ENCODE measurements around the gene ZBBX. TPM values are rescaled to one million over a fixed set of nuclear protein-coding genes. Genes with fewer than 3 reads are reported as not detected.

The ZBBX gene
- total RNA-seq, 1 experiment from 2014 or later: not detected

DNA sequence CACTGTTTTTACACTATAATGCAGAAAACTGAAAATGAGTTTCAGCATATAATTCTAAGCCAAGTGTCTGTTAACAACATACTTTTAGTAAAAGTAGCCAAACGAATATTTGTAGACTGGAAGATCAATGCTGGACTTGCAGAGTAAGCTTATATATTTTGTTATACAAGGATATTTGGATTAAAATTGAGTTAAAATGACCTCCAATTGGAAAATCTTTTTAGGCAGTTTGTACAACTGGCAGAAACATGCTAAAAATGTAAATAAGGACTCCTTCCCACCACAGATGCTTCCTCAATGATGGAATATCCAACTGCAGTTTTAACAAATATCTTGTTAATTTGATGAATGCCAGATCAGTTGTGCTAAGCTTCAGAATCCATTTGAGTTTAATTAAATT, 25.3 kb downstream of the ZBBX start:
- TF ChIP-seq CTCF (conservative IDR thresholded peaks at IDR 0.05; ENCODE audit: low read depth, low read length) (no peak), EZH2 (IDR thresholded peaks at IDR 0.05; ENCODE audit: borderline replicate concordance, low read depth, low read length, poor library complexity, severe bottlenecking) (no peak)
- H3K4me1 ChIP-seq (ENCODE audit: insufficient read depth, low read length, poor library complexity, severe bottlenecking): no peaks in the 10 kb centered on the region
- intact Hi-C loops (cut with micrococcal nuclease; ENCODE audit: unreplicated experiment): loop anchor here (5.0 to 10.0 kb wide), 2 partner anchors 520 to 1502 kb away; no protein-coding TSS in a partner anchor

DNA sequence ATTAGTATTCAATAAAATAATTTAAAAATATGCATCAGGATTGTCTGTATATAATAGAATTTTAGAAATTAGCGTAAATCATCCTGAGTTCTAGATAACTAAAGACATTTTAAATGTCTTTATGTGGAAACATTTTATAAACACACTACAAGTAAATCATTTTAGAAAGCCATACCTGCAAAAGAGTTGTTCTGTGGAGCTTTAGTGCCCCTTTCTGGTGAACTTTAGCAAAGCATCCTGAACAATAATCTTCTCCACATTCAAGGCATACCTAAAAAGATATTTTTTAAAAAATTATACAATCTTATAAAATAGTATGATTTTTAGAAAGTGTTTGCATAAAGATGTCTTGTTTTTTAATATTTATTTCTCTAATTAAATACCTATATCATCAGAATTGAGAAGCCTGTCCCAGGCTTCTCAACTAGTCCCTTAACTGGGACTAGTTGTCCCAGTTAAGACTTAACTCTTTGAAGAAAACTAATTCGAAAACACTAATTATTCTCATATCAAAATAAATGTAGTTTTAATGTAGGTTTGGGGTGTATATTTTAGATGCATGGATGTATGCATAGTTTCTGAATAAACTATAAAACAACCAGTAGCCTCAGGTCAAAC, 29.7 kb downstream of the ZBBX start:
- CTCF ChIA-PET: interaction anchor here (0.6 kb wide), 1 partner anchor 1500 kb away, joined by 3 read pairs; no protein-coding TSS in a partner anchor
- peak; percentile 27 for DNase-seq (ENCODE audit: low spot score)
- BruUV-seq (replicated peaks): no TSS peak
- Histone ChIP-seq H3K27me3 (replicated peaks; ENCODE audit: insufficient read depth, low read depth, low read length, poor library complexity) (no peaks in the 10 kb centered on the region), H3K4me1 (ENCODE audit: insufficient read depth, low read length, poor library complexity, severe bottlenecking) (no peaks in the 10 kb centered on the region), H3K9me3 (ENCODE audit: low read depth, low read length, poor library complexity, severe bottlenecking) (no peaks in the 10 kb centered on the region), H3K27ac (ENCODE audit: low read depth, low read length, poor library complexity, severe bottlenecking) (no peak overlapping the region), H3K36me3 (ENCODE audit: insufficient read depth, low read length, poor library complexity, severe bottlenecking) (no peaks in the 10 kb centered on the region), H3K4me3 (ENCODE audit: low read depth, low read length, poor library complexity, severe bottlenecking) (no peak overlapping the region)
- TF ChIP-seq CTCF (conservative IDR thresholded peaks at IDR 0.05; ENCODE audit: low read depth, low read length): peak; percentile 68
- no peak for TF ChIP-seq EZH2 (IDR thresholded peaks at IDR 0.05; ENCODE audit: borderline replicate concordance, low read depth, low read length, poor library complexity, severe bottlenecking)
- POLR2A ChIA-PET (ENCODE audit: low non-redundant PET): no interaction called here
- intact Hi-C loops (cut with micrococcal nuclease; ENCODE audit: unreplicated experiment): loop anchor here (5.0 to 10.0 kb wide), 2 partner anchors 516 to 1498 kb away; no protein-coding TSS in a partner anchor

More for the DNA sequence above, 25.3 kb downstream of the ZBBX start:
- Histone ChIP-seq H3K4me3 (ENCODE audit: low read depth, low read length, poor library complexity, severe bottlenecking) (no peak overlapping the region), H3K9me3 (ENCODE audit: low read depth, low read length, poor library complexity, severe bottlenecking) (no peaks in the 10 kb centered on the region), H3K27me3 (replicated peaks; ENCODE audit: insufficient read depth, low read depth, low read length, poor library complexity) (no peaks in the 10 kb centered on the region), H3K27ac (ENCODE audit: low read depth, low read length, poor library complexity, severe bottlenecking) (no peak overlapping the region), H3K36me3 (ENCODE audit: insufficient read depth, low read length, poor library complexity, severe bottlenecking) (no peaks in the 10 kb centered on the region)
- ChIA-PET POLR2A (ENCODE audit: low non-redundant PET) (no interaction called here), CTCF (no interaction called here)
- BruUV-seq (replicated peaks): no TSS peak
- no peak for DNase-seq (ENCODE audit: low spot score)

- Histone ChIP-seq H3K36me3 (ENCODE audit: insufficient read depth, low read length, poor library complexity, severe bottlenecking) (no peaks in the 10 kb centered on the region), H3K9me3 (ENCODE audit: low read depth, low read length, poor library complexity, severe bottlenecking) (no peaks in the 10 kb centered on the region), H3K27ac (ENCODE audit: low read depth, low read length, poor library complexity, severe bottlenecking) (no peak overlapping the region), H3K27me3 (replicated peaks; ENCODE audit: insufficient read depth, low read depth, low read length, poor library complexity) (no peaks in the 10 kb centered on the region), H3K4me1 (ENCODE audit: insufficient read depth, low read length, poor library complexity, severe bottlenecking) (no peaks in the 10 kb centered on the region), H3K4me3 (ENCODE audit: low read depth, low read length, poor library complexity, severe bottlenecking) (no peak overlapping the region)
- intact Hi-C loops (cut with micrococcal nuclease; ENCODE audit: unreplicated experiment): loop anchor here (10.0 kb wide), 1 partner anchor 311 kb away; no protein-coding TSS in a partner anchor
- BruUV-seq (replicated peaks): no TSS peak
- ChIA-PET POLR2A (ENCODE audit: low non-redundant PET) (no interaction called here), CTCF (no interaction called here)
- DNase-seq (ENCODE audit: low spot score): no peak
- TF ChIP-seq CTCF (conservative IDR thresholded peaks at IDR 0.05; ENCODE audit: low read depth, low read length): no peak
- no peak for TF ChIP-seq EZH2 (IDR thresholded peaks at IDR 0.05; ENCODE audit: borderline replicate concordance, low read depth, low read length, poor library complexity, severe bottlenecking)
Measured at GRCh38 chr3:167346171-167346570, 33.9 kb downstream of the ZBBX start.
